HepG2 (cell line): ENCODE data around the gene ARHGAP15. TPM values are rescaled to one million over a fixed set of nuclear protein-coding genes. Genes with fewer than 3 reads are reported as not detected.

ENCODE experiments used
- ATAC-seq: fragments of 200-7000 bp; cut with Tn5 transposase; 3 replicates; pipeline ENCODE4 v1.9.1; 2020; ENCODE audit warnings: mild to moderate bottlenecking, moderate library complexity
- BruUV-seq: library from RNA; stranded (reverse); fragments of 400-500 nt; replicated peaks from 2 replicates; lab custom pipeline; 2021; lab: Mats Ljungman, UMichigan
- CTCF ChIA-PET: fragments of 300-600 bp; formaldehyde crosslinking; extraction: SDS; loops from one replicate; lab custom pipeline; 2021; ENCODE audit warnings: low total read pairs, inconsistent platforms, low intra/inter-chr PET ratio; lab: Yijun Ruan, JAX
- POLR2A ChIA-PET: fragments of 350-600 bp; sonication (Branson Sonifier 250); formaldehyde crosslinking; loops from one replicate; lab custom pipeline; 2020; ENCODE audit warnings: antibody characterized with exemption, inconsistent platforms; lab: Yijun Ruan, JAX
- DNase-seq: peaks from one replicate; pipeline ENCODE4 v3.0.0-alpha.2; 2015; ENCODE audit warnings: low spot score
- FAIRE-seq: peaks from 3 replicates; lab custom pipeline; 2011; peaks lifted over from hg19 to GRCh38; lab: Jason Lieb, UNC
- H2AFZ ChIP-seq: one replicate; pipeline ENCODE4 v1.6.1; 2011; ENCODE audit warnings: low read length, inconsistent platforms
- H3K27ac ChIP-seq: fragments of 300-600 bp; 3 replicates; pipeline ENCODE4 v1.8.0; 2011; ENCODE audit warnings: mixed run types, mild to moderate bottlenecking, mixed read lengths, low read length, inconsistent platforms; ENCODE audit not compliant: insufficient read depth; ENCODE audit errors: extremely low read length
- H3K27me3 ChIP-seq, 2 experiments: fragments of 200-600 bp in 1 of 2; 2 replicates in 1 of 2; 3 replicates in 1 of 2; pipeline versions ENCODE4 v1.6.0 to v1.8.0; 2011; ENCODE audit warnings: low read length in 2 of 2, mild to moderate bottlenecking in 2 of 2, moderate library complexity in 2 of 2, inconsistent platforms in 1 of 2; ENCODE audit not compliant: insufficient read depth in 2 of 2, control insufficient read depth in 1 of 2
- H3K36me3 ChIP-seq, 2 experiments: fragments of 200-600 bp in 1 of 2; replicated peaks in 1 of 2; 2 replicates in 1 of 2; 3 replicates in 1 of 2; pipeline versions ENCODE4 v1.5.1 to v1.8.0; 2011; ENCODE audit warnings: low read length in 2 of 2, inconsistent platforms in 1 of 2; ENCODE audit not compliant: insufficient read depth in 2 of 2, control insufficient read depth in 1 of 2
- H3K4me1 ChIP-seq: 2 replicates; pipeline ENCODE4 v1.5.1; 2012; ENCODE audit warnings: low read length, inconsistent platforms; ENCODE audit not compliant: insufficient read depth
- H3K4me2 ChIP-seq: 2 replicates; pipeline ENCODE4 v1.6.0; 2011; ENCODE audit warnings: low read depth, low read length, inconsistent platforms
- H3K4me3 ChIP-seq, 3 experiments: fragments of 200-600 bp in 1 of 3; sonication (generic), shearing (Covaris generic) in 1 of 3; replicated peaks in 1 of 3; 2 replicates each; pipeline ENCODE4 v1.5.1; 2011 to 2016; ENCODE audit warnings: low read length in 3 of 3, inconsistent platforms in 2 of 3, low read depth in 2 of 3, mild to moderate bottlenecking in 2 of 3, control low read depth in 1 of 3, mixed read lengths in 1 of 3; ENCODE audit not compliant: insufficient read depth in 1 of 3
- H3K79me2 ChIP-seq: one replicate; pipeline ENCODE4 v1.6.1; 2011; ENCODE audit warnings: low read length, inconsistent platforms; ENCODE audit not compliant: insufficient read depth
- H3K9ac ChIP-seq: 2 replicates; pipeline ENCODE4 v1.6.0; 2011; ENCODE audit warnings: mild to moderate bottlenecking, low read depth, low read length, inconsistent platforms; ENCODE audit not compliant: insufficient read depth
- H3K9me3 ChIP-seq: 2 replicates; pipeline ENCODE4 v1.5.1; 2012; ENCODE audit warnings: mild to moderate bottlenecking, low read length
- H4K20me1 ChIP-seq: 2 replicates; pipeline ENCODE4 v1.6.0; 2011; ENCODE audit warnings: inconsistent platforms, mild to moderate bottlenecking, low read length, moderate library complexity; ENCODE audit not compliant: insufficient read depth
- BCL6 ChIP-seq: IDR thresholded peaks from 2 replicates; pipeline ENCODE4 v1.6.1; 2016; ENCODE audit warnings: missing genetic modification reagents, missing compliant biosample characterization
- EHMT2 ChIP-seq: fragments of 200-600 bp; sonication (generic); IDR thresholded peaks from 2 replicates; pipeline ENCODE4 v1.7.0; 2017; ENCODE audit warnings: antibody characterized with exemption, low read depth, low read length, borderline replicate concordance
- HDAC1 ChIP-seq: sonication (generic); formaldehyde crosslinking; IDR thresholded peaks from 2 replicates; pipeline ENCODE4 v1.5.1; 2020; ENCODE audit warnings: mild to moderate bottlenecking, missing genetic modification reagents
- KLF13 ChIP-seq: sonication (generic); formaldehyde crosslinking; IDR thresholded peaks from 2 replicates; pipeline ENCODE4 v1.4.0; 2020; ENCODE audit warnings: mild to moderate bottlenecking, missing genetic modification reagents
- KLF6 ChIP-seq: IDR thresholded peaks from 2 replicates; pipeline ENCODE4 v1.8.0; 2016; ENCODE audit warnings: missing biosample characterization, missing genetic modification reagents
- POLR2A ChIP-seq, 2 experiments: IDR thresholded peaks; 2 replicates each; pipeline ENCODE4 v1.6.1; 2011; ENCODE audit warnings: low read depth in 2 of 2, low read length in 2 of 2, mild to moderate bottlenecking in 1 of 2, moderate library complexity in 1 of 2; ENCODE audit not compliant: insufficient read depth in 1 of 2
- SAFB2 ChIP-seq: sonication (generic); formaldehyde crosslinking; IDR thresholded peaks from 2 replicates; pipeline ENCODE4 v1.5.1; 2020; ENCODE audit warnings: missing genetic modification reagents, low read depth, mild to moderate bottlenecking, borderline replicate concordance
- SAP130 ChIP-seq: IDR thresholded peaks from 2 replicates; pipeline ENCODE4 v1.6.1; 2016; ENCODE audit warnings: low read depth
- TBL1XR1 ChIP-seq: fragments of 150-350 bp; IDR thresholded peaks from 2 replicates; pipeline ENCODE4 v1.6.1; 2014; ENCODE audit warnings: borderline replicate concordance, low read length; ENCODE audit not compliant: partially characterized antibody
- ZBTB1 ChIP-seq: sonication (generic); formaldehyde crosslinking; IDR thresholded peaks from 2 replicates; pipeline ENCODE4 v1.4.0; 2020; ENCODE audit warnings: missing genetic modification reagents, borderline replicate concordance
- ZBTB42 ChIP-seq: sonication (generic); formaldehyde crosslinking; IDR thresholded peaks from 2 replicates; pipeline ENCODE4 v1.5.0; 2020; ENCODE audit warnings: mild to moderate bottlenecking, missing genetic modification reagents
- ZFP1 ChIP-seq: IDR thresholded peaks from 2 replicates; pipeline ENCODE4 v1.6.1; 2016
- ZNF136 ChIP-seq: sonication (generic); formaldehyde crosslinking; IDR thresholded peaks from 2 replicates; pipeline ENCODE4 v1.8.1; 2022; ENCODE audit warnings: low read depth, mild to moderate bottlenecking, moderate library complexity, missing genetic modification reagents
- ZNF253 ChIP-seq: sonication (generic); formaldehyde crosslinking; IDR thresholded peaks from 2 replicates; pipeline ENCODE4 v1.8.0; 2022; ENCODE audit warnings: mild to moderate bottlenecking, missing genetic modification reagents, borderline replicate concordance
- ZNF468 ChIP-seq: sonication (generic); formaldehyde crosslinking; IDR thresholded peaks from 2 replicates; pipeline ENCODE4 v1.8.0; 2022; ENCODE audit warnings: mild to moderate bottlenecking, moderate library complexity, missing genetic modification reagents
- ZNF652 ChIP-seq: IDR thresholded peaks from 2 replicates; pipeline ENCODE4 v1.6.1; 2016; ENCODE audit warnings: low read depth, borderline replicate concordance
- whole genome bisulfite sequencing: methylation state at CpG from one replicate; pipeline ENCODE4 v1.1.6; 2017; ENCODE audit warnings: low lambda C conversion rate; 5-methylcytosine and 5-hydroxymethylcytosine counted together
- in situ Hi-C: cut with HindIII; loops from 2 replicates; pipeline ENCODE4 v1.10.0; 2017; ENCODE audit warnings: low pct_unique_long_range_greater_than_20kb; ENCODE audit not compliant: extremely low pct_ligation_motif_present
- intact Hi-C: fragments of 100-400 bp; cut with micrococcal nuclease; formaldehyde crosslinking; loops from one replicate; pipeline ENCODE4 v1.10.0; 2022; ENCODE audit not compliant: unreplicated experiment
- polyA plus RNA-seq, 8 experiments: library from polyadenylated mRNA; depleted of rRNA in 3 of 8; stranded (reverse) in 7 of 8; unstranded in 1 of 8; fragments of >200 nt; fragmentation: Illumina TruSeq in 4 of 8; extraction: Trizol in 4 of 8; gene quantifications; 2 replicates each; pipeline versions ENCODE4 v1.2.1 to v1.2.3, GENCODE V29; 2011 to 2016; ENCODE audit warnings: low read depth in 4 of 8, missing spikeins in 1 of 8, mixed read lengths in 1 of 8; ENCODE audit not compliant: insufficient read depth in 1 of 8
- total RNA-seq, 5 experiments: library from RNA; depleted of rRNA; stranded (reverse); fragments of >200 nt; fragmentation: Illumina TruSeq; extraction: Trizol; gene quantifications; 2 replicates each; pipeline ENCODE4 v1.2.3, GENCODE V29; 2016; ENCODE audit warnings: low read depth in 1 of 5
- TF ChIP-seq, protein P1 (sequence below), 2 experiments: fragments of 450-650 bp in 1 of 2; sonication (generic) in 1 of 2; formaldehyde crosslinking; IDR thresholded peaks; 2 replicates each; pipeline versions ENCODE4 v1.5.0 to v1.8.0; 2020 to 2022; ENCODE audit warnings: mild to moderate bottlenecking in 1 of 2, missing genetic modification reagents in 1 of 2
- TF ChIP-seq, protein P2 (sequence below): sonication (generic); formaldehyde crosslinking; IDR thresholded peaks from 2 replicates; pipeline ENCODE4 v1.4.0; 2020; ENCODE audit warnings: missing genetic modification reagents, borderline replicate concordance

ARHGAP15 gene
- total and polyA plus RNA-seq, 2 of the 13 experiments (the other 11 are each of a cell fraction or from before 2014, with no cell fraction given) = 0.04 TPM; not detected in 1

DNA sequence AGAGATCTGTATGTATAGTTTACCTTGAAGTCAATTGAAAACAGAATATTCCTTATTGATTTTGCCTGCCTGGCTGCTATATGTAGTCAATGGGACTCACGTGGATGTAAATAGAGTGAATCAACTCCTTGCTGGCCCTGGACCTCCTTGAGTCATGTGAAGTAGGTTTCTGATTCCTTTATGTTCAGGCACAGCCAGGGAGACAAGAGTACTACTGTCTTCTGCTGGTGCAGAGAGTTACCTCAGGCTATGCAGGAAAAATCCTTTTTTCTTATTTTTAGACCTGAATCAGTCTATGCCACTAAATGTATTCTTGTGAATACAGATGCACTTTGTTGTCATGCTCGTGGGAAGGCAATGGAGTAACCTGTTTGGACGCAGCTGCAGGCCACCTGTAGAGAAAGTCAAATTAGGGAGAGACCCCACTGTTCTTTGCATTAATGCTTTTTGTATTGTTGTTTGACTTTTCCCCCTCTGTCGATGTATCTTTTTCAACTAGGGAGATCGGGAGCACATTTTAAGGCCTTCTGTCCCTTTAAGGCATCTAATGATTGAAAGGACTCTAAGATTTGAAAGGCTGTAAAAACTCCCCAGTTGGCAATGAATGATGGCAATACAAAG is 473.9 kb downstream of the ARHGAP15 start:
- no TSS peak for BruUV-seq
- Histone ChIP-seq H3K36me3 (no peaks in the 10 kb centered on the region), H2AFZ (no peak overlapping the region), H3K4me2 (no peak overlapping the region), H3K4me3 (no peak overlapping the region), H3K27ac (no peak overlapping the region), H3K9me3 (no peaks in the 10 kb centered on the region), H3K4me1 (no peaks in the 10 kb centered on the region), H3K9ac (no peak overlapping the region), H3K27me3 (no peaks in the 10 kb centered on the region), H3K79me2 (no peaks in the 10 kb centered on the region), H4K20me1 (no peaks in the 10 kb centered on the region)
- FAIRE-seq (no peak), DNase-seq (no peak), ATAC-seq (no peak)
- CTCF ChIA-PET = no interaction called here
- TF ChIP-seq POLR2A (IDR thresholded peaks at IDR 0.05; ENCODE audit: insufficient read depth in 1 of 2, low read depth in 2 of 2, low read length in 2 of 2) (no peak), ZBTB42 (no peak), KLF13 (no peak), BCL6 (CRISPR knock-in tag) (no peak)
- TF ChIP-seq, protein P1, sequence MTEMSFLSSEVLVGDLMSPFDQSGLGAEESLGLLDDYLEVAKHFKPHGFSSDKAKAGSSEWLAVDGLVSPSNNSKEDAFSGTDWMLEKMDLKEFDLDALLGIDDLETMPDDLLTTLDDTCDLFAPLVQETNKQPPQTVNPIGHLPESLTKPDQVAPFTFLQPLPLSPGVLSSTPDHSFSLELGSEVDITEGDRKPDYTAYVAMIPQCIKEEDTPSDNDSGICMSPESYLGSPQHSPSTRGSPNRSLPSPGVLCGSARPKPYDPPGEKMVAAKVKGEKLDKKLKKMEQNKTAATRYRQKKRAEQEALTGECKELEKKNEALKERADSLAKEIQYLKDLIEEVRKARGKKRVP (CRISPR knock-in tag; IDR thresholded peaks at IDR 0.05) = no peak
- in situ Hi-C loops = no loop called here
- under 1% methylated on average over 5 of the region's 5 CpGs for WGBS
- intact Hi-C loops = no loop called here
- POLR2A ChIA-PET = no interaction called here

DNA sequence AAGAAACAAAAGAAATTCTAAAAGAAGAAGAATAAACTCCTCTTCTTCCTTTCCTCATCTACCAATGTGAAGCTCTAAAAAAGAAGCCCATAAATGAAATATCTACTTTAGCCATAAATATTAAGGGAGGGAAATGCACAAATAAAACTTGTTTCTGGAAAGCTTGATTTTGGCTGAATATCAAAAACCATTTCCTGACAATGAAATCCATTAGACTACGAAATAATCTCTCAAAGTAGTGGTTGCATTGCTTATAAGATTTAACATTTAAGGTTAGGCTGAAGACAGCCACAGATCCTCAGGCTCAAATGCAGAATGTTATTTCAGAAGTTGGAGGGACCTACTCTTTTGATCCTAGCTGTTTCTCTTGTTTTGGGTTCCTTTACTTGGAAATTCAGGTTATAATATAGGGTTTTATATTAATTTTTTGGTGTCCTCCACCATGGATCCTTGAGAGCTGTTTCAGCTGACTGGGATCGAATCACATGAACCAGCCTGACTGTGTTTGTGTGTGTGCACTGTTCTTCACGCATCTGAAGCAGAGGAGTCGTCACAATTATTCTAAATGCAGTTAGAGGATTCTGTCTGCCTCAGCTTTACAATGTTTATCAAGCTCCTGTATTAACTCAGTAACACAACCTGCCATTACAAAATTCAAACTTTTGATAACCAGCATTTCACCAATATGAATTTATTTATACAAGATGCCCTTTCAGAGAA is 474.8 kb downstream of the ARHGAP15 start:
- no peak overlapping the region for H3K27ac ChIP-seq
- H3K4me3 ChIP-seq = no peak overlapping the region
- no peak for ATAC-seq
- no peaks in the 10 kb centered on the region for H3K27me3 ChIP-seq
- H3K9me3 ChIP-seq = no peaks in the 10 kb centered on the region
- H3K4me2 ChIP-seq = no peak overlapping the region
- no TSS peak for BruUV-seq
- FAIRE-seq = no peak
- CTCF ChIA-PET = no interaction called here
- H3K9ac ChIP-seq = no peak overlapping the region
- POLR2A ChIA-PET = no interaction called here
- H3K4me1 ChIP-seq = no peaks in the 10 kb centered on the region
- no peak overlapping the region for H2AFZ ChIP-seq
- H4K20me1 ChIP-seq = no peaks in the 10 kb centered on the region
- H3K79me2 ChIP-seq = no peaks in the 10 kb centered on the region
- WGBS = 2% methylated on average over 4 of the region's 4 CpGs
- intact Hi-C loops (no loop called here), in situ Hi-C loops (no loop called here)
- DNase-seq = no peak
- H3K36me3 ChIP-seq = no peaks in the 10 kb centered on the region
- TF ChIP-seq, protein P2, sequence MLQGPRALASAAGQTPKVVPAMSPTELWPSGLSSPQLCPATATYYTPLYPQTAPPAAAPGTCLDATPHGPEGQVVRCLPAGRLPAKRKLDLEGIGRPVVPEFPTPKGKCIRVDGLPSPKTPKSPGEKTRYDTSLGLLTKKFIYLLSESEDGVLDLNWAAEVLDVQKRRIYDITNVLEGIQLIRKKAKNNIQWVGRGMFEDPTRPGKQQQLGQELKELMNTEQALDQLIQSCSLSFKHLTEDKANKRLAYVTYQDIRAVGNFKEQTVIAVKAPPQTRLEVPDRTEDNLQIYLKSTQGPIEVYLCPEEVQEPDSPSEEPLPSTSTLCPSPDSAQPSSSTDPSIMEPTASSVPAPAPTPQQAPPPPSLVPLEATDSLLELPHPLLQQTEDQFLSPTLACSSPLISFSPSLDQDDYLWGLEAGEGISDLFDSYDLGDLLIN (CRISPR knock-in tag) = no peak
- no peak for TF ChIP-seq SAP130 (CRISPR knock-in tag)
- no peak for TF ChIP-seq SAFB2 (CRISPR knock-in tag)
- TF ChIP-seq ZNF136 (CRISPR knock-in tag) = no peak
- TF ChIP-seq HDAC1 (CRISPR knock-in tag) = no peak
- no peak for TF ChIP-seq ZNF253 (CRISPR knock-in tag)
- TF ChIP-seq TBL1XR1 = no peak
- TF ChIP-seq ZNF652 (CRISPR knock-in tag) = no peak
- TF ChIP-seq ZFP1 = no peak
- TF ChIP-seq ZNF468 (CRISPR knock-in tag) = no peak
- no peak for TF ChIP-seq EHMT2
- no peak for TF ChIP-seq ZBTB1 (CRISPR knock-in tag)
- TF ChIP-seq KLF6 (CRISPR knock-in tag) = no peak
